Tibial artery (tissue), 4 donors: ENCODE data around the gene OSBPL3.

Source experiments
- DNase-seq, 2 donors: peaks; one replicate each; pipeline ENCODE4 v3.0.0-alpha.2; 2019
- H3K27ac ChIP-seq, 2 donors: fragments of 200-600 bp; sonication (generic) in 1 of 2; 1 replicate in 1 of 2; 2 replicates in 1 of 2; pipeline ENCODE4 v1.5.1; 2018 to 2019; ENCODE audit warnings: mild to moderate bottlenecking in 1 of 2
- H3K27me3 ChIP-seq, 2 donors: fragments of 200-600 bp; sonication (generic) in 1 of 2; one replicate each; pipeline versions ENCODE4 v1.5.1 to v1.6.0; 2016 to 2019
- H3K36me3 ChIP-seq, 3 donors: fragments of 200-600 bp; sonication (generic) in 2 of 3; one replicate each; pipeline ENCODE4 v1.5.1; 2016 to 2019; ENCODE audit warnings: mild to moderate bottlenecking in 2 of 3
- H3K4me1 ChIP-seq, 4 donors: fragments of 200-600 bp; sonication (generic) in 2 of 4; 1 replicate in 3 of 4; 2 replicates in 1 of 4; pipeline ENCODE4 v1.5.1; 2016 to 2019
- H3K4me3 ChIP-seq, 2 donors: fragments of 200-600 bp; sonication (generic) in 1 of 2; 1 replicate in 1 of 2; 2 replicates in 1 of 2; pipeline ENCODE4 v1.5.1; 2018 to 2019; ENCODE audit warnings: mild to moderate bottlenecking in 2 of 2
- H3K9me3 ChIP-seq, 3 donors: fragments of 200-600 bp; sonication (generic) in 1 of 3; one replicate each; pipeline ENCODE4 v1.5.1; 2016 to 2019
- intact Hi-C: fragments of 100-400 bp; cut with DNase I; formaldehyde crosslinking; loops from one replicate; pipeline ENCODE4 v1.15.0; 2023; ENCODE audit warnings: low total_unique reads
- TF ChIP-seq, protein P1 (sequence below), 2 experiments: fragments of 200-600 bp in 1 of 2; fragments of 450-650 bp in 1 of 2; IDR thresholded peaks; one replicate each; pipeline ENCODE4 v1.5.1; 2017 to 2019; ENCODE audit warnings: antibody characterized with exemption in 2 of 2, mild to moderate bottlenecking in 1 of 2, moderate library complexity in 1 of 2

The OSBPL3 gene

DNA sequence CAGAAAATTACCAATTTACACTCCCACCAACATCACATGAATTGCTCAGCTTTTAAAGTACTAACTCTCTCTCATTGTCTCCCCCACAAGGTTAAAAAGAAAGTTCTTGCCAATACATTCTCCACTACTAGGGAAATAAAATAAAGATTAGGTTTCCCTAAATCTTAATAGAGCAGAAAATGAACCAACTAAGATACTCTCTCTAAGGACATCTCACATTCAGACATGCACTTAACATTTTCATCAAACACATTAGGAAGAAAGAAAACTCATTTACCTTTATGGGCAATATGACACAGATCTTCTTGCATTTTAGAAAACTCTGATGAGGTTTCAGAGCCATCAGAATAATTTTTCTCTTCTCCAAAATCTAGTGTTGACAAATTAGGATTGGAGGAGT lies 118.6 kb downstream of the OSBPL3 start:
- H3K4me1 ChIP-seq, result no peaks in the 10 kb centered on the region
- H3K9me3 ChIP-seq, result no peaks in the 10 kb centered on the region
- no peaks in the 10 kb centered on the region for H3K27me3 ChIP-seq
- DNase-seq, result no peak
- no peak overlapping the region for H3K4me3 ChIP-seq
- intact Hi-C loops, result no loop called here
- no peak overlapping the region for H3K27ac ChIP-seq
- no peaks in the 10 kb centered on the region for H3K36me3 ChIP-seq
- TF ChIP-seq, protein P1, sequence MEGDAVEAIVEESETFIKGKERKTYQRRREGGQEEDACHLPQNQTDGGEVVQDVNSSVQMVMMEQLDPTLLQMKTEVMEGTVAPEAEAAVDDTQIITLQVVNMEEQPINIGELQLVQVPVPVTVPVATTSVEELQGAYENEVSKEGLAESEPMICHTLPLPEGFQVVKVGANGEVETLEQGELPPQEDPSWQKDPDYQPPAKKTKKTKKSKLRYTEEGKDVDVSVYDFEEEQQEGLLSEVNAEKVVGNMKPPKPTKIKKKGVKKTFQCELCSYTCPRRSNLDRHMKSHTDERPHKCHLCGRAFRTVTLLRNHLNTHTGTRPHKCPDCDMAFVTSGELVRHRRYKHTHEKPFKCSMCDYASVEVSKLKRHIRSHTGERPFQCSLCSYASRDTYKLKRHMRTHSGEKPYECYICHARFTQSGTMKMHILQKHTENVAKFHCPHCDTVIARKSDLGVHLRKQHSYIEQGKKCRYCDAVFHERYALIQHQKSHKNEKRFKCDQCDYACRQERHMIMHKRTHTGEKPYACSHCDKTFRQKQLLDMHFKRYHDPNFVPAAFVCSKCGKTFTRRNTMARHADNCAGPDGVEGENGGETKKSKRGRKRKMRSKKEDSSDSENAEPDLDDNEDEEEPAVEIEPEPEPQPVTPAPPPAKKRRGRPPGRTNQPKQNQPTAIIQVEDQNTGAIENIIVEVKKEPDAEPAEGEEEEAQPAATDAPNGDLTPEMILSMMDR (IDR thresholded peaks at IDR 0.05), result no peak

DNA sequence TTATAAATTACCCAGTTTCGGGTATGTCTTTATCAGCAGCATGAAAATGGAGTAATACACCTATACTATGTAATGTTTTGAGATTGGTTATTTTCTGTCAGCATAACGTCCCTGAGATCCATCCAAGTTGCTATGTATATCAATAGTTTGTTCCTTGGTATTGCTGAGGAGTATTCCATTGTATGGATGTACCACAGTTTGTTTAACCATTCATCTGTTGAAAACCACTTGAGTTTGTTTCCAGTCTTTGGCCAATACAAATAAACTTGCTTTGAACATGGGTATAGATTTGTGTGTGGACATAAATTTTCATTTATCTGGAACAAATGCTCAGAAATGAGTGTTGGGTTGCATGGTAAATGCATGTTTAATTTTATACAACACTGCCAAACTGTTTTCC lies 119.4 kb downstream of the OSBPL3 start:
- Histone ChIP-seq H3K4me1 (no peaks in the 10 kb centered on the region), H3K36me3 (no peaks in the 10 kb centered on the region), H3K9me3 (no peaks in the 10 kb centered on the region), H3K27me3 (no peaks in the 10 kb centered on the region), H3K4me3 (no peak overlapping the region), H3K27ac (no peak overlapping the region)
- TF ChIP-seq, protein P1 (IDR thresholded peaks at IDR 0.05), result no peak
- DNase-seq, result no peak
- intact Hi-C loops, result no loop called here

DNA sequence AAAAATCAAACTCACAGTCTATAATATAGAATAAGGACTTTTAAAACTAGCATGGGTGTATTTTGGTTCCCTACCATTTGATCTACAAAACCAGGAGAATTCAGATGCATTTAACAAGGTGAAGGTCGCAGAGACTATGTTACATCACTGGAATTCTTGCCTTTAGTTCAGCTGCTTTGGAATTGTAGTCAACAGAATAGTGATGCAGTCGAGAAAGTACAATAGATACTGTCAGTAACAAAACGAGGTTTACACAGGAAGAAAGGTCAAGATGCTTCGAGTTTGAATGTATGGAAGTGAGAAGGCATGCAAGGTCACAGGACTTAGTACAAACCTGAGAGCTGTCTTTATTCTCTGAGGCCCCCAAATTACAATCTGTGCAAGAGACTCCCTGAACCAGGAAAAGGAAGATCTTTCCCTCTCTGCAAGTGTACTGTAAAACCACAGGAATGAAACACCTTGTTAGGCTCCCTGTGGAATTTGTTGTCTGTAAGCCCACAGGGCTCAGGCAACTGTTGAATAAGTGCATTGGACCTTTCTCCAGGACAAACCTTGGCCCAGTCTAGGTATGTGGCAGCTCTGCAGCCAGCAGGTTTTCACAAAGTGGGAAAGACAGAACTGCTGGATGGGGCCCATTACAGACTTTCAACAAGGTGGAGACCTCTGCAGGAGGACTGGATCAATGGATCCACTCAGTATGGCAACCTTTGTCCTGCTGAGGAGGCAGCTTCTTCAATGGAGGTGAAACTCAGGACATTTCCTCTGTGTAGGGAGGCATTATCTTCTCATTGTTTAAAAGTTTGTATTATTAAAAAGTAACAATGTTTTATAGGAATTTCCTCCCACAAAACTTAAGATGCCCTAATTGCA lies 121.6 kb downstream of the OSBPL3 start:
- Histone ChIP-seq H3K27ac (no peak overlapping the region), H3K4me1 (no peaks in the 10 kb centered on the region), H3K36me3 (no peaks in the 10 kb centered on the region), H3K4me3 (no peak overlapping the region), H3K27me3 (no peaks in the 10 kb centered on the region), H3K9me3 (no peaks in the 10 kb centered on the region)
- TF ChIP-seq, protein P1 (IDR thresholded peaks at IDR 0.05), result no peak
- no peak for DNase-seq
- intact Hi-C loops, result no loop called here

DNA sequence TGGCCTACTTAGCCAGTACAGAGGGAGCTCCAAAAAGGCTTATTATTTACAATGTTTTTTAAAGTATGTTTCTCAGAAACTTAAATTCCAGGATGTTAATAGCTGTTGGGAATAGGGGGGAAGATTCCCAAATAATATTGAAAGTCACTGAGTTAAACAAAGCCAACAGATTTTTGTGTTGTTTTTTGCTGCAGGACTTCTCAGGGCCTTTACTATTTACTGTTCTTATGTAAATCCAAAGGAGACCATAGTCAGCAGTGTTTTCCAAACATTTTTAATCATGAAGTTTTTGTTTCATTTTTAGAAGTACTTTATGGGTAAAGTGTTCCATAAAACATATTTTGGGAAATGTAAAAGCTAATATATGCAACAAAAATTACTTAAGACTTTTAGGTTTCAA lies 122.4 kb downstream of the OSBPL3 start:
- no peak for DNase-seq
- Histone ChIP-seq H3K4me1 (no peaks in the 10 kb centered on the region), H3K27me3 (no peaks in the 10 kb centered on the region), H3K4me3 (no peak overlapping the region), H3K27ac (no peak overlapping the region), H3K9me3 (no peaks in the 10 kb centered on the region), H3K36me3 (no peaks in the 10 kb centered on the region)
- intact Hi-C loops, result no loop called here
- TF ChIP-seq, protein P1 (IDR thresholded peaks at IDR 0.05), result no peak

DNA sequence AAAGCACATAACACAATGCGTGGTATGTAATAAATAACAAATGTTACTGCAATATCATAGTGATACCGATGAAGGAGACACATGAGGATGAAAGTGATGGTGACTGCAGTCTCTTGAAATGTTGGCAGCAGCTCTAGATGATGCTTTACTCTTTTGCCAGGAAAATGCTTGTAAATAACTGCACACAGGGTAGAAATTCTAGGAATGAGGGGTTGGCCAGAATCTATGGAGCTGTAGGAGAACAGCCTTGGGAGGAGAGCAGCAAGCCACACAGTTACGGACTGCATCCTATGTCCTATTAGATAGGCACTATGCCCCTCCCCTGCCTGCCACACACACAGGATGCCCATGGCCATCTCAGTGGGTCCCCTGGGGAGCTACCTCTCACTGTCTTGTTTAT lies 125.1 kb downstream of the OSBPL3 start:
- intact Hi-C loops, result no loop called here
- no peak for DNase-seq
- Histone ChIP-seq H3K27me3 (no peaks in the 10 kb centered on the region), H3K4me3 (no peak overlapping the region), H3K27ac (no peak overlapping the region), H3K4me1 (no peaks in the 10 kb centered on the region), H3K9me3 (no peaks in the 10 kb centered on the region), H3K36me3 (no peaks in the 10 kb centered on the region)
- TF ChIP-seq, protein P1 (IDR thresholded peaks at IDR 0.05), result no peak
